CD4-positive, alpha-beta T cell (primary cell): Measurements from ENCODE around the gene EID3. TPM values are rescaled to one million over a fixed set of nuclear protein-coding genes. Genes with fewer than 3 reads are reported as not detected.

Experiments
- ATAC-seq: fragments of 200-7000 bp; cut with Tn5 transposase; one replicate; pipeline ENCODE4 v1.10.0; 2022; ENCODE audit warnings: mild to moderate bottlenecking; ENCODE audit not compliant: poor library complexity
- CTCF ChIA-PET: fragments of 350-600 bp; sonication (Branson Sonifier 250); formaldehyde crosslinking; loops from one replicate; lab custom pipeline; 2021; ENCODE audit warnings: antibody characterized with exemption, inconsistent platforms; lab: Charles Lee
- POLR2A ChIA-PET: fragments of 350-600 bp; sonication (Branson Sonifier 250); formaldehyde crosslinking; loops from one replicate; lab custom pipeline; 2021; ENCODE audit warnings: antibody characterized with exemption, inconsistent platforms; lab: Charles Lee
- DNase-seq, 14 experiments: peaks; one replicate each; pipeline ENCODE4 v3.0.0-alpha.2; 2013 to 2020; ENCODE audit warnings: mixed read lengths in 2 of 14
- H3K27ac ChIP-seq, 2 donors: one replicate each; pipeline versions ENCODE4 v1.5.1 to v1.7.0; 2013; ENCODE audit warnings: low read length in 2 of 2, low read depth in 1 of 2, mild to moderate bottlenecking in 1 of 2
- H3K27me3 ChIP-seq, 2 experiments: 1 replicate in 1 of 2; 2 replicates in 1 of 2; pipeline versions ENCODE4 v1.6.1 to v1.7.0; 2013; ENCODE audit warnings: low read length in 2 of 2, control low read depth in 1 of 2, mild to moderate bottlenecking in 1 of 2, moderate library complexity in 1 of 2; ENCODE audit not compliant: insufficient read depth in 2 of 2, control insufficient read depth in 1 of 2
- H3K36me3 ChIP-seq: one replicate; pipeline ENCODE4 v1.6.1; 2013; ENCODE audit warnings: low read length, control low read depth; ENCODE audit not compliant: insufficient read depth
- H3K4me1 ChIP-seq: one replicate; pipeline ENCODE4 v1.6.1; 2013; ENCODE audit warnings: low read length, control low read depth; ENCODE audit not compliant: insufficient read depth
- H3K4me3 ChIP-seq: one replicate; pipeline ENCODE4 v1.5.1; 2013; ENCODE audit warnings: mild to moderate bottlenecking, low read length, moderate library complexity
- H3K9me3 ChIP-seq, 2 experiments: 1 replicate in 1 of 2; 2 replicates in 1 of 2; pipeline versions ENCODE4 v1.6.1 to v1.7.0; 2013; ENCODE audit warnings: low read length in 2 of 2, mild to moderate bottlenecking in 2 of 2, control low read depth in 1 of 2, moderate library complexity in 1 of 2; ENCODE audit not compliant: control insufficient read depth in 1 of 2, insufficient read depth in 1 of 2
- H3K27ac Mint-ChIP-seq: one replicate; pipeline ENCODE4 v1.8.0; 2020; ENCODE audit warnings: mixed read lengths
- H3K27me3 Mint-ChIP-seq: one replicate; pipeline ENCODE4 v1.8.0; 2021; ENCODE audit warnings: mixed read lengths
- H3K36me3 Mint-ChIP-seq: one replicate; pipeline ENCODE4 v1.8.0; 2021; ENCODE audit warnings: low read depth, mixed read lengths
- H3K4me1 Mint-ChIP-seq: one replicate; pipeline ENCODE4 v1.8.0; 2021; ENCODE audit warnings: low read depth, mixed read lengths
- H3K4me3 Mint-ChIP-seq: one replicate; pipeline ENCODE4 v1.8.0; 2020; ENCODE audit warnings: mild to moderate bottlenecking, mixed read lengths
- H3K9me3 Mint-ChIP-seq: one replicate; pipeline ENCODE4 v1.8.0; 2020; ENCODE audit warnings: mixed read lengths
- intact Hi-C, 2 experiments: fragments of 100-400 bp; cut with DNase I in 1 of 2; cut with micrococcal nuclease in 1 of 2; formaldehyde crosslinking; loops; one replicate each; pipeline versions ENCODE4 v1.15.1 to v1.9.0; 2023 to 2025; cut with DNase I, micrococcal nuclease
- total RNA-seq, 174 experiments: library from RNA in 2 of 174; stranded (reverse) in 2 of 174; gene quantifications; one replicate each; pipeline ENCODE4 v1.2.3 and lab custom pipeline; 2021 to 2026
- TF ChIP-seq, protein P1 (sequence below): fragments of 200-600 bp; IDR thresholded peaks from one replicate; pipeline ENCODE4 v1.8.0; 2022; ENCODE audit warnings: antibody characterized with exemption, mild to moderate bottlenecking

The EID3 gene
- total RNA-seq, 2 experiments from 2014 or later = 13.5 to 14.3 TPM

DNA sequence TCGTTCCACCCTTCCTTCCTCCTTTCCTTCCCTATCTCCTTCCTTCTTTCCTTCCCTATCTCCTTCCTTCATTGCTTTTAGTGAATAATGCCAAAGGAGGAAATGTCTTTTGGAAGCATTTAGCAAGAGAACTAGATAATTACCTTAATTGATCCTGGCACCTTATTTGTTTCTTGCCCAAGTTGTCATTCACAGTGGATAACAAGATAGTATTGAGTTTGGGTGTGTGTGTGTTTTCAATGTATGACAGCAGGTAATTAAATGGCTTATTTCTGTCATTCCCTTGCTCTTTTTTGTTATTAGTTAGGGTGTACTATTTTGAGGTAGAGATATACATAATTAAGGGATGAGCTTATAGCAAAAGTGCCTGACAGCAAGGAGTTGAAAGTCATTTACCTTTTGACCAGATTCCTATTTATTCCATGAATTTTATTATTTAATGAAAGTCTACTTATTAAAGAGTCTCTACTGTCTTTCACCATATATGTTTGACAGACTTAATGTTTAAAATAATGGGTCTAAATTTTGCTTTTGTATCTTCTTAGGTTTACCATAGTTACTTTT, 30.2 kb downstream of the EID3 start:
- H3K9me3 Mint-ChIP-seq = no peaks in the 10 kb centered on the region
- no peak overlapping the region for H3K4me3 Mint-ChIP-seq
- POLR2A ChIA-PET = interaction anchor here (1.0 to 1.2 kb wide), 2 partner anchors 8 to 46 kb away, joined by 3 to 4 read pairs; no protein-coding TSS in a partner anchor
- TF ChIP-seq, protein P1, sequence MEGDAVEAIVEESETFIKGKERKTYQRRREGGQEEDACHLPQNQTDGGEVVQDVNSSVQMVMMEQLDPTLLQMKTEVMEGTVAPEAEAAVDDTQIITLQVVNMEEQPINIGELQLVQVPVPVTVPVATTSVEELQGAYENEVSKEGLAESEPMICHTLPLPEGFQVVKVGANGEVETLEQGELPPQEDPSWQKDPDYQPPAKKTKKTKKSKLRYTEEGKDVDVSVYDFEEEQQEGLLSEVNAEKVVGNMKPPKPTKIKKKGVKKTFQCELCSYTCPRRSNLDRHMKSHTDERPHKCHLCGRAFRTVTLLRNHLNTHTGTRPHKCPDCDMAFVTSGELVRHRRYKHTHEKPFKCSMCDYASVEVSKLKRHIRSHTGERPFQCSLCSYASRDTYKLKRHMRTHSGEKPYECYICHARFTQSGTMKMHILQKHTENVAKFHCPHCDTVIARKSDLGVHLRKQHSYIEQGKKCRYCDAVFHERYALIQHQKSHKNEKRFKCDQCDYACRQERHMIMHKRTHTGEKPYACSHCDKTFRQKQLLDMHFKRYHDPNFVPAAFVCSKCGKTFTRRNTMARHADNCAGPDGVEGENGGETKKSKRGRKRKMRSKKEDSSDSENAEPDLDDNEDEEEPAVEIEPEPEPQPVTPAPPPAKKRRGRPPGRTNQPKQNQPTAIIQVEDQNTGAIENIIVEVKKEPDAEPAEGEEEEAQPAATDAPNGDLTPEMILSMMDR = no peak
- peaks cover 69% of the 10 kb centered on the region for H3K36me3 Mint-ChIP-seq
- Histone ChIP-seq H3K4me1 (no peaks in the 10 kb centered on the region), H3K4me3 (no peak overlapping the region), H3K27me3 (no peaks in the 10 kb centered on the region), H3K36me3 (peaks cover 63% of the 10 kb centered on the region), H3K27ac (no peak overlapping the region), H3K9me3 (no peaks in the 10 kb centered on the region)
- ATAC-seq (no peak), DNase-seq (no peak)
- CTCF ChIA-PET = interaction anchor here (1.4 kb wide), 1 partner anchor 7 kb away, joined by 3 read pairs; no protein-coding TSS in a partner anchor
- H3K27me3 Mint-ChIP-seq = no peaks in the 10 kb centered on the region
- intact Hi-C loops = no loop called here
- no peak overlapping the region for H3K27ac Mint-ChIP-seq
- H3K4me1 Mint-ChIP-seq = no peaks in the 10 kb centered on the region

- Histone ChIP-seq H3K9me3 (no peaks in the 10 kb centered on the region), H3K4me1 (no peaks in the 10 kb centered on the region), H3K36me3 (peaks cover 68% of the 10 kb centered on the region), H3K4me3 (no peak overlapping the region), H3K27ac (no peak overlapping the region), H3K27me3 (no peaks in the 10 kb centered on the region)
- TF ChIP-seq, protein P1 = no peak
- Mint-ChIP-seq H3K36me3 (peaks cover 70% of the 10 kb centered on the region), H3K4me1 (no peaks in the 10 kb centered on the region), H3K4me3 (no peak overlapping the region), H3K27ac (no peak overlapping the region), H3K27me3 (no peaks in the 10 kb centered on the region), H3K9me3 (no peaks in the 10 kb centered on the region)
- ATAC-seq (no peak), DNase-seq (no peak)
- POLR2A ChIA-PET = interaction anchor here (1.3 kb wide), 1 partner anchor 31 kb away, joined by 4 read pairs; the partner anchor contains the start of gene EID3
- CTCF ChIA-PET = no interaction called here
- intact Hi-C loops = no loop called here
Measured at GRCh38 chr12:104334581-104334980, 31.0 kb downstream of the EID3 start.

GRCh38 chr12:104336115-104336514, 32.6 kb downstream of the EID3 start:
- POLR2A ChIA-PET = interaction anchor here (1.3 kb wide), 1 partner anchor 32 kb away, joined by 4 read pairs; the partner anchor contains the start of gene EID3
- Histone ChIP-seq H3K4me1 (no peaks in the 10 kb centered on the region), H3K36me3 (peaks cover 75% of the 10 kb centered on the region), H3K4me3 (no peak overlapping the region), H3K27ac (no peak overlapping the region), H3K9me3 (no peaks in the 10 kb centered on the region), H3K27me3 (no peaks in the 10 kb centered on the region)
- intact Hi-C loops = no loop called here
- Mint-ChIP-seq H3K27ac (no peak overlapping the region), H3K27me3 (no peaks in the 10 kb centered on the region), H3K36me3 (peaks cover 77% of the 10 kb centered on the region), H3K4me3 (no peak overlapping the region), H3K9me3 (no peaks in the 10 kb centered on the region), H3K4me1 (no peaks in the 10 kb centered on the region)
- no peak for DNase-seq
- TF ChIP-seq, protein P1 = no peak
- ATAC-seq = no peak
- CTCF ChIA-PET = no interaction called here
